ENCODE results near the gene TFB1M. TPM values are rescaled to one million over a fixed set of nuclear protein-coding genes. Genes with fewer than 3 reads are reported as not detected.
"Not testable (repeated sequence)": the region's sequence is repeated elsewhere in the genome, so short reads cannot be mapped to it uniquely, and the experiment has no call there.

The TFB1M gene
- total RNA-seq, 1 experiment from 2014 or later = 13.3 TPM

DNA sequence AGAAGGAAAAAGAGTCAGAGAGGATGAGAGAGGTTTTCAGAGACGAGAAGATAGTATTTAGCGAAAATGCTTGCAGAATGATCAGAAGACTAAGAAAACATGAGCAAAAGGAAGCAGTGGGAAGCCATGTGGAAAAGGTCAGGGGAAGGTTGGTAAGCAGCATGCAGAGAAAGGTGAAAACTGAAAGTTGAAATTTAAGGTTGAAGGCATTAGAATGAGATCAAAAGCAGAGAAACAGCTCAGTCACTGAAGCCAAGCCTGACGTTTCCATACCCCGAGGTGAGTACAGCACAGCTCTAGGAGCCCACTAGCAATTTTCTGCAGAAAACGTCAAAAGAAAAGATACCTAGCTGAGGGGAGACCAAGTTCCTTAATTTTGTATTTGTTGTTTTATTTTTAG lies 19.1 kb upstream of the TFB1M start:
- in situ Hi-C loops (cut with HindIII; ENCODE audit: low sequenced_read_pairs) = no loop called here
- DNase-seq (ENCODE audit: low spot score) = no peak

DNA sequence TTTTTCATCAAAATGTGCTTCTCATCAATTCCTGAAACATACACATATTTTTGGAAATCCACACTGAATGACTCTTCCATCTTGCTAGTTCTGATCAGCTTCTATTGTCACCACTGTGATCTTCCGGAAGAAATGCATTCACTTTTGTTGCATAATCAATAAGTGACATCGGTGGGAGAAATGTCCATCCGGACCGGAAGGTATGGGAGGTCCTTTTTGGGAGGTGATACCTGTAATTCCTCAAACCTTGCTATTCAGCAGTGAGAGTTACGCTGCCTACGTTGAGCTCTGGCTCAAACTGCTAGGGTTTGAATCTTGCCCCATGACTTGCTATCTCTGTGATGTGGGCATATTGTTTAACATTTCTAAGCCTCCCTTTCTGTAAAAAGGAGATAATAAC lies 16.6 kb upstream of the TFB1M start:
- in situ Hi-C loops (cut with HindIII; ENCODE audit: low sequenced_read_pairs) = no loop called here

DNA sequence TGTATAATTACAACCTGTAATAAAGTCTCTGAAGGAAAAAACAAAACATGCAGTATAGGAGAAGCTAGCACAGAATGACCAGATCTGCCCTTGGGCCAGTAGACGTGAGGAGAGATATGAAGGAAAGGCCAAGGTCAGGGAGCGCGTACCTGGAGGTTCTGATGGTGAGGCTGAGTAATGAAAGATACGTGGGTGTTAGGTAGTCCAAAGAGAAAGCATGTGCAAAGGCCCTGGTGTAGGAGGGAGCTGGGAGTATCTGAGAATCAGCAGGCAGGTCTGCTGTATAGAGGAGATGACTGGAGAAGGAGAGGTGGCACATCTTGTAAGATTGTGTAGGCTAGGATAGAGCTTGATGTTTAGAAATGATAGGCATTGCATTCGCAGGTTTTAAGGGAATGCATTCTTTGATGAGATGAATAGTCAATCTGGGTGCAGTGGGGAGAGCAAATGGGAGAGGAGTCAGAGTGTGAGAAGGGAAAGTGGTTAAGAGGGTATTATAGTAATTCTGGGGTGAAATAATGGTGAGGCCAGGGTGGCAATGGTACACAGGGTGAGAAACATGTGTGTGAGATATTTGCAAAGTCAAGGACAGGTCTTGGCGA lies 15.9 kb upstream of the TFB1M start:
- in situ Hi-C loops (cut with HindIII; ENCODE audit: low sequenced_read_pairs) = no loop called here
- no peak for DNase-seq (ENCODE audit: low spot score)

More for the DNA sequence above, 16.6 kb upstream of the TFB1M start:
- no peak for DNase-seq (ENCODE audit: low spot score)

DNA sequence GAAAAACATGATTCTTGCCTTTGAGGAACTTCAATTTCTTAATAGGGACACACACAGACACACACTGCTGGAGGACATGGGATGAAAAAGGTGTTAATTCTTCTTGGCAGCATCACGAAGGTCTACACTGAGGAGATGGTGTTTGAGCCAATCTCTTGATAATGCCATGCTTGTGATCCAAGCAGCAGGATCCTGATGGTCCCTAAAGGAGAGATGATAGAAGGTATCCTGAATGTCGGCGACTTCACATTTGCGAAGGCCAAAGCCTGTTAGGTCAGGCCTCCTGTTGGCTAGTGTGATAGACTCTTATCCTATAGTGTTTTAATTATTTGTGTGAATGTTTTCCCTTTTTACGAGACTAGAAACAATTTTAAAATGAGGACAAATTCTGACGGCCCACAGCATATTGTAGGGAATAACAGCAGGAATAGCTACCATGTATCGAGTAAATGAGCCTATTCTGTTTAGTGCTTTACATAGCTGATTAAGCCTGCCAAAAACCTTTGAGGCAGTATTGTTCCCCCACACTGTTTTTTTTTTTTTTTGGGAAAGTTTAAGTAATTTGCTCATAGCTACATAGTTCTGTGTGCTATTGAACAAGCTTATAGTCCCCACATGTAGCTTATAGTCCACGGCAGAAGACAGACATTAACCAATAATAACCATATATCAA lies 15.3 kb upstream of the TFB1M start:
- in situ Hi-C loops (cut with HindIII; ENCODE audit: low sequenced_read_pairs) = no loop called here

DNA sequence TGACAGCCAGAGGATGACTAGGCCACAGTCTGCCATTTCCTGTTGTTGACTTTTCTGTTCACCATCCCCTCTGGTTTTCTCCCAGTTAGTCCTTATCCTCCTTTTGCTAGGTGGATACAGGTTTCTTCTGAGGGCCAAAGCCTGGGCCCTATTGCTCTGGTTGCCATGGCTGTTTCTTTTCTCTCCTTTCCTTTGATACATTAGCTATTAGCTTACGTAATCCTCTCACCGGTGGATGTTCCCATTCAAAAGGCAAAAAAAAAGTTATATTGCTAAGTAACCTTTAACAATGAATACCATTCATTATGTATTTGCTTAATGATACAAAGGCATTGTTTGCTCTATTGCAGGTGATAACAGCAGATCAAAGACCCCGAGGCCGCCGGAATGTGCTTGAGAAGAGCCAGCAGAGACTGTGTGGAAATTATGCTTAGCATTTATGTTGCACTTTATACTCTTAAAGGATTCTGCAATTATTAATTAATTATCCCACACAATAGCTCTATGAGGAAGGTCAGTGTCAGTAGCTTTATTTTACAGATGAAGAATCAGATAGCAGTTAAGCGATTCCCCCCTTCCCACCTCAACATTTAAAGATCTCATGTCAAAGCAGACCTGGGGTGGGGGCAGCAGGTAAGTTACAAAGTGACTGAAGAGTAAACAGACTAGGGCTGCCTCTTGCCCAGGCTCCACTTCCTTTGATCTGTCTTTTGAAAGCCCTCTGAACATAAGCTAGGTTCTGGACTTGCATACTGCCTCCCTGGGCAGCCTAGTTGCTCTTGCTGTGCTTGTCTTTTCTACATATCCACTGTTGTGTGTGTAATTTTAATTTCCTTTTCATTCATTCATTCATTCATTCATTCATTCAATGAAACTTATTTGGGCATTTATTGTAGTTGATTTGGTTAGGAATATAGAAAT lies 14.5 kb upstream of the TFB1M start:
- no peak for DNase-seq (ENCODE audit: low spot score)
- in situ Hi-C loops (cut with HindIII; ENCODE audit: low sequenced_read_pairs) = no loop called here

More for the DNA sequence above, 15.3 kb upstream of the TFB1M start:
- DNase-seq (ENCODE audit: low spot score) = no peak

DNA sequence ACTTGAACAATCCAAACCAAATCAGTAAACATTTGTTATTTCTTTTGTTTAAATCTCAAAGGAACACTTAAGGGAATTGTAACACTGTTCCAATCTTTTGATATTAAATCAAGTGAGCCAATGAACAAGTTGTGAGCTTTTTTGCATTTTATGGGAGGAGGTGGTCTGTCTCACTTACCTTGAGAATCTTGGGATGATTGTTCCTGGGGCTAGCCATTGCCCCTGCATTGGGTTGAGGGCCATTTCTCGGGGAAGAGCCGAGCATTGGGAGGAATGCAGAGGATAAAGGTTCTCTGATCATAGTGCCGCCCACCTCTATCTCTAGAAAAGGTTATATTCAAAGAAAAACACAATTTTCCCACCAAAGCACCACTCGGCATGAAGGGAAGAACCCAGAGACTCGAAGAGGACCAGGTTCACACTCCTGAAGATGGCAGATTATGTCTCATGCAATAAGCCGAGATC lies 13.8 kb upstream of the TFB1M start:
- DNase-seq (ENCODE audit: low spot score) = no peak
- in situ Hi-C loops (cut with HindIII; ENCODE audit: low sequenced_read_pairs) = no loop called here

DNA sequence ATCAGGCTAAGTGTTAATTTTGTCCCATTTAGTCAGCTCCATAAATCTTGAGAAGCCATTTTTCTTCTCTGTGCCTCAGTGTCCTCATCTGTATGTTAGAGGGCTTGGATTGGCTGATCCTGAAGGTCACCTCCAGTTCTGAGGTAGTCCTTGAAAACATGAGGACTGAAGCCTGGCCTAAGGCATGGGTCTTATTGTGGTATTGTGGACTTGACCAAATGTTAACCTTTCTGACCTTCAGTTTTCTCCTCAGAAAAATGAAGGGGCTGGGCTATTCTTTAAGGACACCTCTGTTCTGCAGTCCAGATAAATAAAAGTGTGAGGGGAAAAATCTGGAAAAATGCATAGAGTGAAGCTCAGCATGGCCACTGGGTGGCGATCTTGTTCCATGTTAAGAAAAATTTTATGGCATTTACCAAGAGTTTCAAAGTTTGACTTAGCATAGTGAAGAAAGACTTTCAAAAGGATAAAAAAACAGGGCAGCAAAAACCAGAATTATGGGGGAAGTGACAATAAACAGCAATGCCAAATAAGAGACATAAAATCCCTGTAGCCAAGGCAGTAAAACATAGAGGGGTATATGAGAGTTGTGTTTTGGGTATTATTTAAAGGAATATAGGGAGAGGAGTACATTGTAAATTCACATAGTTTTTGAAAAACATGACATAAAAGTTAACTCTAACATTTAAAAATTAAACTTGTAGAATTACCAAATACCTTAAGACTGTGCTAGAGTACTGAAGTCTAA lies 13.2 kb upstream of the TFB1M start:
- in situ Hi-C loops (cut with HindIII; ENCODE audit: low sequenced_read_pairs) = no loop called here
- peak; percentile 72 for DNase-seq (ENCODE audit: low spot score)

DNA sequence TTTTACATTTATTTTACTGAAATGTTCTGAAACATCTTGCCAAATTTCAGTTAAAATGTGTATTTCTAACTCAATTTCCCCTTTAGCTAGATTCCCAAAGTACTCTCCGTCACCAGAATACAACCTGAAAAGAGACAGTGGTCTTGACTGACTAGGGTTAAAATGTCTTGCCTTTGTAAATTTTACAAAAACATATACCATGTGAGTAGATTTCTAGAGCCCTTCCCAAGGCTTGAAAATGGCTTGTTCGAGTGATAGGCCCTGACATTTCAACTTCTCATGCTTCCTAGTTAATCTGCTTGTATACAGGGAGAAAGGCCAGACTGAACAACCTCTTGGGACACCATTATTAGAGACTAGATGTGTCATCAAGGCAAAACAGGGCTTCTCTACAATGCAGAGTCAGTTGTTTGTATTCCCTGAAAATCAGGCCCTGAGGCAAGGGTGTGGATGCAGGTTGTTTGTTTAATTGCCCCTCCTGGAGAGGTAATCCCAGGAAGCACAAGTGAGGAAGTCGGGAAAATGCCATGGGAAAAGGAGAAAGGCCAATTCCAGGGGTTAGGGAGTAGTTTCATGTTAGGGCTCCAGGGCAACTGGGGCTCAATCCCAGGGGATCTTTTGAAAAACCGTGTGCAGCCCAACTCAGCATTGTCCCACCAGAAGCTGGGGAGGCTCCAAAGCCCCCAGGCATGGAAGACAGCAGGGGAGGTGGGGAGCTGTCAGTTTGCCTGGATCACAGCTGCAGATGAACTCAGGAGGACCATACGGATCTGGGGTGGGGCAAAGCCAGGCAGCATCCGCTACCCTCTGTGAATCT lies 11.6 kb upstream of the TFB1M start:
- no peak for DNase-seq (ENCODE audit: low spot score)
- in situ Hi-C loops (cut with HindIII; ENCODE audit: low sequenced_read_pairs) = no loop called here

DNA sequence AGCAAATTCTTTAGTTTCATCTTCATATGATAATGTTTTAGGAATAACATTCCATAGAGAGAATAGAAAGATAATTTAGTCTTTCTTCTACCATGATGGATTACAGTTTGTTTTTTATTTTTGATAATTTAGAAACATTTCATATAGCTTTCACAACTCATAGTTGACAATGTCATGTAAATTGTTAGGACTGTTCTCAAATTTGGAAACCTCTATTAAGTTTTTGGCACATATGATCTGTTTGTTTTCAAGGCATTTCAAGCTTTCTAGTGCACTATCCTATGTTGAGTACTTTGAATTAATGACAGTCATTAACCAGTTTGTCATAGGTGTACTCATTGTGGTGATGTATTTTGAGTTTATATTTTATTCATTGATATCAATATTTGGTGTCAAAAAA lies 10.7 kb upstream of the TFB1M start:
- DNase-seq (ENCODE audit: low spot score) = no peak
- in situ Hi-C loops (cut with HindIII; ENCODE audit: low sequenced_read_pairs) = no loop called here

DNA sequence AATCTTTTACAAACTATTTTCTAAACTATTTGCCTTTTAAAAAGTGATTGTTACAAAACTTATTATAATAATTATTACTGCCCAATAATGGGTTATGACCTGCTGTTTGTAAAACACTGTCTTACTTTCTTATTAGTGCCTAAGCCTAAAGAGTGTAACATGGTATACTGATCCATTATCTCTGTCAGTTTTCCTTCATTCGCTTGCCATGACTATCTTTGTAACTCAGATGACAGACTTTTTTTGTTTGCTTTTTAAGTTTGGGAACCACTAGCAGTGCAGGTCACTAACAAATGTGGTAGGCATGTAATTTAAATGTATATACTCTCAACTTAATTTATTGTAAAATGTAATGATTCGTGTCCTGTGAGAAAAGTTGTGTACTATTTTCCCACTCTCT lies 9.9 kb upstream of the TFB1M start:
- in situ Hi-C loops (cut with HindIII; ENCODE audit: low sequenced_read_pairs) = no loop called here

DNA sequence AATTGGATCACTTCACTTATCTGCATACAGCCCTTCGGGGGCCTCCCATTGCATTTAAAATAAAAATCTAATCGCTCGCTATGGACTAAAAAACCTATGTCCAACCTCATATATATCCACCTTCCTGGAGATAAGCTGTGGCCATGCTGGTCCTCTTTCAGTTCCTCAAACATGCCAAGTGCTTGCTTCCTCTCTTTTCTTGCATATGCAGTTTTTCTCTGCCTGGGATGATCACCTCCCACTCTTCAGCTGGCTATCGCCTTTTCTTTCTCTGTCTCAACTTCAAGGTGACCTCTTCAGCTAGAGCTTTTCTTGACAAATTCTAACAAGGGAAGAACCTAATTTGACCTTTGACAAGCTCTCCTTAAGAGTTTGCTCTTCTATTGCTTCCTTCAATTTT lies 5.6 kb upstream of the TFB1M start:
- DNase-seq (ENCODE audit: low spot score) = no peak
- in situ Hi-C loops (cut with HindIII; ENCODE audit: low sequenced_read_pairs) = no loop called here

More for the DNA sequence above, 9.9 kb upstream of the TFB1M start:
- DNase-seq (ENCODE audit: low spot score) = no peak

DNA sequence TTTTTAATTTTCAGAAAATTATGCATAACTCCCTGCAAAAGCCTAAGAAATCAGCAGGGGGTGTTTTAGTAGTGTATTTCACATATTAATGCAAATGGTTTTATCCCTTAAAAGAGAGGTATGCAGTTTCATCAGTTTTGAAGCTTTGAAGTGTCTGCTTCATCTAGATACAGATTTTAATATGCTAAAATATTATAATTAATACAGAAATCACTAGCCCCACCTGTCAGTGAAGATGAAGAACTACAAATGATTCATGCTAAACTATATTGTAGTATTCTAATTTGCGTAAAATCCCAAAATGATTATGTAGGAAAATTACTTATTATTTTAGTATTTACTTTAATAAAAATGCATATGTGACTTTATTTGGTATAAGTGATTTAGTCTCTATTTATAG lies 2.9 kb upstream of the TFB1M start:
- in situ Hi-C loops (cut with HindIII; ENCODE audit: low sequenced_read_pairs) = no loop called here

DNA sequence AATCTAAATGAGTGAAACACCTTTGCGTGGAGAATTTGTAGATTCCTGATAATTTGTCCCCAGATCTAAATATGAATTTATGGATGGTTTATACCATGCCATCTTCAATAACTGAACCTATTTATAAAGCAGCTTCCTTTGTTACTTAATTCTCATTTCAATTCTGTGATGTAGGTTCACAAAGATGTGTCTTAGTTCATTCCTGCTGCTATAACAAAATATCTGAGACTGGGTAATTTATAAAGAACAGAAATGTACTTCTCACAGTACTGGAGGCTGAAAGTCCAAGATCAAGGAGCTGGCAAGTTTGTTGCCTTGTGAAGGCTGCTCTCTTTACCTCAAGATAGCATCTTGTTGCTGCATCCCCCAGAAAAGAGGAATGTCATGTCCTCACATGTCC lies 2.1 kb upstream of the TFB1M start:
- in situ Hi-C loops (cut with HindIII; ENCODE audit: low sequenced_read_pairs) = no loop called here
- no peak for DNase-seq (ENCODE audit: low spot score)

More for the DNA sequence above, 2.9 kb upstream of the TFB1M start:
- DNase-seq (ENCODE audit: low spot score) = no peak

DNA sequence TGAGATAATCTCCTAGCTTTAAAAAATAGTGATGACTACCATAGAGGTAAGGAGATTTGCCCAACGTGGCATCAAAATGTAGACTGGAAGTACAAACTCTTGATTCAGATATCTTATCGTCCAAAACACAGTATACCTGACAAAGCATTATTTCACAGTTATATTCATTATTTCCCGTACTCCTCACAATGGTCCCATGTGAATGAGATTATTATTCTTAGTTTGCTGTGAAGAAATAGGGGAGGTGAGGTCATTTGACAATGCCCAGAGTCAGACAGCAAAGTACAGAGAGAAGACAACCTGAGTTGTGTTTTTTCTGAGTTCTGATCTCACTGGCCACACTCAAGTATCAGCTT lies 1.2 kb upstream of the TFB1M start:
- DNase-seq (ENCODE audit: low spot score) = peak; percentile 6
- in situ Hi-C loops (cut with HindIII; ENCODE audit: low sequenced_read_pairs) = no loop called here

DNA sequence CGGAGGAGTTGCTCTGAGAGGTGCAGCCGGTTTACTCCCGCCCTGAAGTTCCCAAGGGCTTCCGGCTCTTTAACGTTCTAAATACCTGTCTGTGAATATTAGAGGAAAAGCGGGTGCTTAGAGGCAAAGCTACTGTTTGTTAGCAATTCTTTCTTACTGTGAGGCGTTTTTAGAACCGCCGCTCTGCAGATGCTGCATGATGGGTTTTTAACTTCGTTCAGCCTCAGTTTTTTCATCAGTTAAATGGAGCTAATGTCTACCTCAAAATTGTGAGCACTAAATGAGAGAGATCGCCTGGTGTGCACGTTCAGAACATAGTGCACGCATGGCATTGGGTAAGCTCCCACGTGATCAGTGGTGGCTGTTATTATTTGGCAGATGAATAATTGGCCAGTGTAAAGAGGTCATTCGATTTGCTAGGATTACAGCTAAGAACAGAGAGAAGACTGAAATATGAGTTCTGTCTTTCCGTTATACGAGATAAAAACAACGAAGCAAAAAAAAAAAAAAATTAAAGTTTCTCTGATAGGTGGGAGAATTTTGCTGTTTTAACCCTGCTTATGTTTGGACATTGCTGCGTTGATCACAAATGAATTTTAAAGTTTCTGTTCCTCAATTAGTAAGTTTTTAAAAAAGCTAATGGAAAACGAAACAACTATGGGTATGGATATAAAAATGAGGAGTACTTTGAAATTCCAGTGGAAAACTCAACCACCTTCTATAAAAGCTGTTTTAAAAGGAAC lies 660 bp upstream of the TFB1M start:
- in situ Hi-C loops (cut with HindIII; ENCODE audit: low sequenced_read_pairs) = no loop called here
- DNase-seq (ENCODE audit: low spot score) = peak; percentile 87

DNA sequence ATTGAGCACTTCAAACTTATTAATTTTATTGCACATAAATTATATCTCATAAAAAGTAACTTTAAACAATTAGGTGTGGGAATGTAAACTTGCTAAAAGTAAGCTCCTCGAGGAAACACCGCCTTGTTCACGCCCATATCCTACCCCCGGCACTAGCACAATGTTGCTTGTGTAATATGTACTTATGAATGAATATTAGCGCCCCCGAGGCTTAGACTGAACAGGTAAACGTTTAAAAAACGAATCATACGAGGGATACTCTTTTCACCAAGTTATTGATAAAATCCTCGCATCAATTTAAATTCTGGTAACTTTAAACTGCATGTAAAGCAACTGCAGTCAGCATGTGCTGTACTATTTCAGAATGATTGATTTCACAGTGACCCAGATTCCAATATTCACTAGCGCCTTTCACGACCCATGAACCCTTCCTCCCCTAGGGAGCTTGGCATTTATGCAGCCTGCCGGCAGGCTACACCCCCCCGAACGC lies 637 bp downstream of the TFB1M start:
- in situ Hi-C loops (cut with HindIII; ENCODE audit: low sequenced_read_pairs) = no loop called here
- peak; percentile 15 for DNase-seq (ENCODE audit: low spot score)

DNA sequence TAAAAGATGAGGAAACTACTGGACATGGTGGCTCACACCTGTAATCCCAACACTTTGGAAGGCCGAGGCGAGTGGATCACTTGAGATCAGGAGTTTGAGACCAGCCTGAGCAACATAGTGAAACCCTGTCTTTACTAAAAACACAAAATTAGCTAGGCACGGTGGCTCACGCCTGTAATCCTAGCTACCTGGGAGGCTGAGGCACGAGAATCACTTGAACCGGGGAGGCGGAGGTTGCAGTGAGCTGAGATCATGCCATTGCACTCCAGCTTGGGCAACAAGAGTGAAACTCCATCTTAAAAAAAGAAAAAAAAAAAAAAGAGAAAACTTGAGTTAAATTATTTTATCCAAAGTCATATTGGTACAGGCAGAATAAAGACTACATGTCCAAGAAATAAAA lies 1.3 kb downstream of the TFB1M start:
- in situ Hi-C loops (cut with HindIII; ENCODE audit: low sequenced_read_pairs); DNase-seq (ENCODE audit: low spot score): not testable (repeated sequence)

DNA sequence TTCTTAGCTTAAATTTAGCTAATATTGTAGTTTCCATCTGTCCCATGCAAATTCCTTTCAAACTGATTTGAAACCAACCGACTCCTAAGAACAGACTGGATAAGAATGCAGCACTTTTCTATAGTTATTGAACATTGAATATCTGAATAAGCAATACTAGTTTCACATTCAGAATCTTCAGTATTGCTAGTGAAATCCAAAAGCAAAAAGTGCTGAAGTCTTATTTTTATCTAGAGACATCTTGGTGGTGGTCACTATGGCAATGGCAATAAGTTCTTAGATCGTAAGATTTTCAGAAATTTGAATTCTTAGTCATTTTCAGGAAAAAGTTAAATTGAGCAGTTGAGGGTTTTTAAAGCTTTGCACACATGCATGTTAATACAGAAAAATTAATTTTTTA lies 2.7 kb downstream of the TFB1M start:
- in situ Hi-C loops (cut with HindIII; ENCODE audit: low sequenced_read_pairs) = no loop called here

More for the DNA sequence above, 2.7 kb downstream of the TFB1M start:
- no peak for DNase-seq (ENCODE audit: low spot score)
